WI38 (cell line): Measurements from ENCODE around the gene ATP2A3.

Source experiments
- H3K4me3 ChIP-seq: 2 replicates; pipeline ENCODE4 v1.5.1; 2011; ENCODE audit warnings: low read depth, mild to moderate bottlenecking, control low read depth, low read length
- CTCF ChIP-seq: IDR thresholded peaks from 2 replicates; pipeline ENCODE4 v1.5.1; 2012; ENCODE audit warnings: low read depth, mild to moderate bottlenecking, control low read depth, low read length

The ATP2A3 gene

GRCh38 chr17:3978421-3979289, 14.4 kb upstream of the ATP2A3 start:
- no peak overlapping the region for H3K4me3 ChIP-seq
- no peak for TF ChIP-seq CTCF

GRCh38 chr17:3977387-3977786, 13.2 kb upstream of the ATP2A3 start:
- TF ChIP-seq CTCF = no peak
- H3K4me3 ChIP-seq = no peak overlapping the region

GRCh38 chr17:3976675-3977171, 12.5 kb upstream of the ATP2A3 start:
- no peak overlapping the region for H3K4me3 ChIP-seq
- no peak for TF ChIP-seq CTCF

DNA sequence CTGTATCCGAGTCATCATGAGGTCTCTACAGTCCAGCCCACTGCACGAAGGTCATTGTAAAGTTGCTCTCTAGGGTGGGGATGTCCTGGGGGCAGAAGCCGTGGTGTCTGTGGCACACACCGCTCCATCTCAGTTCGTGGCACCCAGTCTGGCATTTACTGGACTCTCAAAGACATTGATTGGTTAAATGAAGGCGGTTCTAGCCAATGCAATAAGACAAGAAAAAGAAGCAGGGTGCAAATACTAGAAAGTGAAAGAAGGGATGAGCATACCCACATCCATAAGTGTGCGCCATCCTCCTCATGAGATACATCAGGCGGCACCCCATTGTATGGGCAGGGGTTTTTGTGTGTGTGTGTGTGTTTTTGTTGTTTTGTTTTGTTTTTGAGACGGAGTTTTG, 10.7 kb upstream of the ATP2A3 start:
- no peak for TF ChIP-seq CTCF
- no peak overlapping the region for H3K4me3 ChIP-seq

- TF ChIP-seq CTCF = no peak
- no peak overlapping the region for H3K4me3 ChIP-seq
These were observed 10.0 kb upstream of the ATP2A3 start for GRCh38 chr17:3974138-3974687.

GRCh38 chr17:3973495-3974137, 9.4 kb upstream of the ATP2A3 start:
- TF ChIP-seq CTCF = no peak
- no peak overlapping the region for H3K4me3 ChIP-seq

DNA sequence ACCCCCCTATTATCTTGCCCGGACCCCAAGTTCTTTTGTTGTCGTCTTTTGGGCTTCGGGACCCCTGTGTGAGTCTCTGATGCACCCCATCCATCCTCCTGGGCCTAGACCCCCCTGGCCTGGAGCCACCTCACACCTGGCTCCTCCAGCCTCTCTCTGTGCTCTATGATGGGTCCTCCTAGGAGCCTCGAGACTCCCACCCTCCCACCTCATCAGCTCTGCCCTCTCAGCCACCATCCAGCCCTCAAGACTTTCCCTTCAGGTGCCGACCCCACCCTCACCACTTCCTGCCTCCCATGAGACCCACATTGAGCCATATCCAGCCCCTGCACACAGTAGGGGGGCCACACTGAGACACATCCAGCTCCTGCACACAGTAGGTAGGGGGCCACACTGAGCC, 8.7 kb upstream of the ATP2A3 start:
- H3K4me3 ChIP-seq = no peak overlapping the region
- TF ChIP-seq CTCF = no peak
